ENCODE results near the gene HARBI1.

GRCh38 chr11:46632502-46632901 is 15.5 kb upstream of the HARBI1 start:
- TF ChIP-seq ARNTL (CRISPR knock-in tag; IDR thresholded peaks at IDR 0.05; ENCODE audit: borderline replicate concordance, low read depth) (no peak), PPARA (CRISPR knock-in tag; IDR thresholded peaks at IDR 0.05; ENCODE audit: borderline replicate concordance) (no peak), ZFP3 (CRISPR knock-in tag; IDR thresholded peaks at IDR 0.05) (no peak)

Data from SK-N-SH treated with all-trans-retinoic acid at 6 μM for 48 hours (cell line).